K562 (cell line): ENCODE measurements around the gene POLR3G. TPM values are rescaled to one million over a fixed set of nuclear protein-coding genes. Genes with fewer than 3 reads are reported as not detected.

Experiments used
- ASH1L ChIP-seq: fragments of 450-650 bp; IDR thresholded peaks from 2 replicates; pipeline ENCODE4 v1.6.1; 2018; ENCODE audit warnings: borderline replicate concordance, mild to moderate bottlenecking, low read depth; ENCODE audit not compliant: partially characterized antibody
- C11orf30 ChIP-seq: fragments of 450-650 bp; IDR thresholded peaks from 2 replicates; pipeline ENCODE4 v1.6.1; 2016; ENCODE audit warnings: low read depth, mild to moderate bottlenecking
- CUX1 ChIP-seq: fragments of 200-800 bp; sonication (Bioruptor generic); IDR thresholded peaks from 2 replicates; pipeline ENCODE4 v1.6.1; 2016; ENCODE audit warnings: missing genetic modification characterization, missing compliant biosample characterization
- GMEB1 ChIP-seq: fragments of 250-450 bp; sonication (Bioruptor Pico); IDR thresholded peaks from 2 replicates; pipeline ENCODE4 v1.4.0; 2020; ENCODE audit warnings: mild to moderate bottlenecking
- IFI16 ChIP-seq: fragments of 250-450 bp; sonication (Bioruptor Pico); IDR thresholded peaks from 2 replicates; pipeline ENCODE4 v2.1.2; 2022; ENCODE audit warnings: mild to moderate bottlenecking, inconsistent platforms
- NR3C1 ChIP-seq: sonication (generic); formaldehyde crosslinking; IDR thresholded peaks from 2 replicates; pipeline ENCODE4 v1.8.1; 2022; ENCODE audit warnings: missing genetic modification reagents
- PHB2 ChIP-seq: fragments of 450-650 bp; IDR thresholded peaks from 2 replicates; pipeline ENCODE4 v1.6.1; 2017; ENCODE audit warnings: low read depth
- RB1 ChIP-seq: fragments of 450-650 bp; IDR thresholded peaks from 2 replicates; pipeline ENCODE4 v1.6.1; 2017; ENCODE audit warnings: low read depth, mild to moderate bottlenecking
- RUNX1 ChIP-seq: sonication (generic); IDR thresholded peaks from 2 replicates; pipeline ENCODE4 v1.6.1; 2016; ENCODE audit warnings: antibody characterized with exemption, low read depth
- SNRNP70 ChIP-seq: fragments of 200-400 bp; formaldehyde crosslinking; optimal IDR thresholded peaks from 2 replicates; pipeline ENCODE3; 2017; ENCODE audit warnings: low read depth, low read length
- SP1 ChIP-seq: sonication (generic); formaldehyde crosslinking; IDR thresholded peaks from 2 replicates; pipeline ENCODE4 v1.8.1; 2022; ENCODE audit warnings: mild to moderate bottlenecking, missing genetic modification reagents
- ZNF384 ChIP-seq: IDR thresholded peaks from 2 replicates; pipeline ENCODE4 v1.6.1; 2012; ENCODE audit warnings: low read depth, low read length, improper control_type of control experiment
- ZNF449 ChIP-seq: fragments of 250-450 bp; sonication (Bioruptor Pico); IDR thresholded peaks from 2 replicates; pipeline ENCODE4 v1.8.0; 2022; ENCODE audit warnings: moderate library complexity, mild to moderate bottlenecking, inconsistent platforms
- polyA plus RNA-seq, 8 experiments: library from polyadenylated mRNA; depleted of rRNA in 4 of 8; stranded (reverse) in 5 of 8; unstranded in 3 of 8; fragments of >200 nt; fragmentation: Nextera tagmentation in 2 of 8; fragmentation: Illumina TruSeq in 1 of 8; extraction: Ambion mirVana in 2 of 8; extraction: Trizol in 1 of 8; gene quantifications; 2 replicates each; pipeline versions ENCODE4 v1.2.1 to v1.2.3, GENCODE V29; 2011 to 2014; ENCODE audit warnings: inconsistent platforms in 1 of 8, missing spikeins in 1 of 8
- total RNA-seq, 7 experiments: library from RNA; depleted of rRNA in 6 of 7; stranded (reverse); fragments of >200 nt in 6 of 7; fragmentation: Illumina TruSeq in 2 of 7; extraction: Trizol in 2 of 7; gene quantifications; 2 replicates each; pipeline versions ENCODE4 v1.2.1 to v1.2.3, GENCODE V29; 2011 to 2021; ENCODE audit warnings: low replicate concordance in 1 of 7
- TF ChIP-seq, protein P1 (sequence below): sonication (generic); formaldehyde crosslinking; IDR thresholded peaks from 2 replicates; pipeline ENCODE4 v1.8.0; 2022; ENCODE audit warnings: mild to moderate bottlenecking, missing genetic modification reagents, borderline replicate concordance
- TF ChIP-seq, protein P2 (sequence below): sonication (generic); formaldehyde crosslinking; IDR thresholded peaks from 2 replicates; pipeline ENCODE4 v1.8.0; 2022; ENCODE audit warnings: missing genetic modification reagents, mild to moderate bottlenecking, moderate library complexity, borderline replicate concordance

The POLR3G gene
- total and polyA plus RNA-seq, 9 of the 15 experiments (the other 6 are each of a cell fraction or from before 2014, with no cell fraction given), result 39.0 to 111 (median 59.0) TPM

DNA sequence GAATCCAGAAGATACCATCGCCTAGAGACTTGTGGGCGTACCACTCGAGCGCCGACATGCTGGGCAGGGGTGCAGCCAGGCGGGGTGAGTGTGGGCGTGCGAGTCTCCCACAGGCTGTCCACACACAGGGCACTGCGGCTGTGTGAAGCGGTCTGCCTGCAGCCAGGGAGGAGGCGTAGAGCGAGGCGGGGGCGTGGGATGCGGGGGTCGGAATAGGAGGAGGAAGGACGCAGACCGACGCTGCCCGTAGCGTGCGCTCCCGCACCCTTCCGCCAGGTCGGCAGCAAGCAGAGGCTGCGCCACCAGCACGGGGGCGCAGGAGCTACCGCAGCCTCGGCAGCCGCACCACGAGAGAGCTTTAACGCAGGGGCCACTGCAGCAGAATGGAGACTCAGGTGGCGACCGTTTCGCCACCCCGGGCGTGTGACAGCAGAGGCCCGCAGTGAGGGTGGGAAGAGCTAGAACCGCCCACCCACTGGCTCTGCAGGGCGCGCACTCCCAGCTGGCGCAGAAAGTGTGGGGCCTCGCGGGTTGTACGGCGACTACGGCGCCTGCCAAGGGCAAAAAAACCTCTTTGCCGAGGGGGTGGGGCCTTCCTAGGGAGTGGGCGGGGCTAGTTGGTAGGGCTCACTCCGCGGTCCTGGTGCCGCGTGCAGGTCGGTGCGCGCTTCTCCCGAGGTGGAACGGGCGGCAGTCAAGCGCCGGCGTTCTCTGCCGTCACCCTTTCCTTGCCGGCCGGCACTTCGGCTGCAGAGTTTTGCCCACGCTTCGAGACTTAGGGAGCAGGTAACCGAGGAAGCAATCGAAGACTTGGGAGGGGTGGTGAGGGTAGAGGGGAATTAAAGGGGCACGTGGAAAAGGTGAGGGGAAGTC, at the start of gene POLR3G, which contains the start of gene MBLAC2 (continued):
- TF ChIP-seq ZNF449 (no peak), ASH1L (no peak), CUX1 (CRISPR knock-in tag) (no peak), C11orf30 (peak; percentile 82), SP1 (CRISPR knock-in tag) (peak; percentile 87), NR3C1 (CRISPR knock-in tag) (no peak; the same call in 1 of the 2 replicates), PHB2 (no peak), RUNX1 (no peak), RB1 (peak; percentile 89), SNRNP70 (no peak), IFI16 (CRISPR knock-in tag) (no peak), GMEB1 (CRISPR knock-in tag) (peak; percentile 86), ZNF384 (peak; percentile 58; the same call in 1 of the 2 replicates)
- TF ChIP-seq, protein P1, sequence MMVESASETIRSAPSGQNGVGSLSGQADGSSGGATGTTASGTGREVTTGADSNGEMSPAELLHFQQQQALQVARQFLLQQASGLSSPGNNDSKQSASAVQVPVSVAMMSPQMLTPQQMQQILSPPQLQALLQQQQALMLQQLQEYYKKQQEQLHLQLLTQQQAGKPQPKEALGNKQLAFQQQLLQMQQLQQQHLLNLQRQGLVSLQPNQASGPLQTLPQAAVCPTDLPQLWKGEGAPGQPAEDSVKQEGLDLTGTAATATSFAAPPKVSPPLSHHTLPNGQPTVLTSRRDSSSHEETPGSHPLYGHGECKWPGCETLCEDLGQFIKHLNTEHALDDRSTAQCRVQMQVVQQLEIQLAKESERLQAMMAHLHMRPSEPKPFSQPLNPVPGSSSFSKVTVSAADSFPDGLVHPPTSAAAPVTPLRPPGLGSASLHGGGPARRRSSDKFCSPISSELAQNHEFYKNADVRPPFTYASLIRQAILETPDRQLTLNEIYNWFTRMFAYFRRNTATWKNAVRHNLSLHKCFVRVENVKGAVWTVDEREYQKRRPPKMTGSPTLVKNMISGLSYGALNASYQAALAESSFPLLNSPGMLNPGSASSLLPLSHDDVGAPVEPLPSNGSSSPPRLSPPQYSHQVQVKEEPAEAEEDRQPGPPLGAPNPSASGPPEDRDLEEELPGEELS (CRISPR knock-in tag), result no peak
- TF ChIP-seq, protein P2, sequence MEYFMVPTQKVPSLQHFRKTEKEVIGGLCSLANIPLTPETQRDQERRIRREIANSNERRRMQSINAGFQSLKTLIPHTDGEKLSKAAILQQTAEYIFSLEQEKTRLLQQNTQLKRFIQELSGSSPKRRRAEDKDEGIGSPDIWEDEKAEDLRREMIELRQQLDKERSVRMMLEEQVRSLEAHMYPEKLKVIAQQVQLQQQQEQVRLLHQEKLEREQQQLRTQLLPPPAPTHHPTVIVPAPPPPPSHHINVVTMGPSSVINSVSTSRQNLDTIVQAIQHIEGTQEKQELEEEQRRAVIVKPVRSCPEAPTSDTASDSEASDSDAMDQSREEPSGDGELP, result peak; percentile 99
